ENCODE data around the gene PLCB1.

Gene PLCB1

DNA sequence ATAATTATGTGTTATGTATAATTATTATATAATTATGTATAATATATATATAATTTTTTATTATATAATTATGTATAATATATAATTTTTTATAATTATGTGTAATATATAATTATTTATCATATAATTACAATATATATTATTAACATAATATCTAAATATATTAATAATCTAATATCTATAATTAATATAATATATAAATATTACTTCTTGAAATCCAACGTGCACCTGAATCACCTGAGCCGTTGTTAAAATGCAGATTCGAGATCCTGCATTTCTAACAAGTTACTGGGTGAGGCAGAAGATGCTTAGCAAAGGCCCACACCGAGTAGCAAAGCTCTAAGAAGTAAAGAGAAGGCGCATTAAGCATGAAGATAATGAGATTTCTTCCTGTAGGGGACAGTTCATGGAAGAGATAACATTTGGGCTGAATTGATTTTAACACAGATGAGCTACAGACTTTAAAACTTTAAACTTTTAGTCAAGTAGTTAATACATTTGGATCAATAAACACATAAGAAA lies 530.4 kb downstream of the PLCB1 start:
- no peak overlapping the region for H3K4ac ChIP-seq (ENCODE audit: low read depth, low read length)
- no peak overlapping the region for H3K18ac ChIP-seq (ENCODE audit: low read length)
- no peaks in the 10 kb centered on the region for H3K27me3 ChIP-seq (ENCODE audit: insufficient read depth, low read length)
- H3K36me3 ChIP-seq (ENCODE audit: control insufficient read depth in 1 of 2, insufficient read depth in 2 of 2, low read length in 2 of 2) = no peaks in the 10 kb centered on the region
- H3K9me3 ChIP-seq (ENCODE audit: insufficient read depth, low read depth, low read length) = no peaks in the 10 kb centered on the region
- no peaks in the 10 kb centered on the region for H3K4me1 ChIP-seq (ENCODE audit: control insufficient read depth in 1 of 2, insufficient read depth in 2 of 2, low read length in 2 of 2)
- H4K8ac ChIP-seq (ENCODE audit: low read depth, low read length) = no peak overlapping the region
- no peak overlapping the region for H3K23ac ChIP-seq (ENCODE audit: low read length)
- no peak overlapping the region for H3K9ac ChIP-seq (ENCODE audit: low read length)
- no CpG with 5 or more reads among the region's 5 CpGs for WGBS (ENCODE audit: extremely low coverage, insufficient coverage, insufficient read length)
- no peak overlapping the region for H3K4me2 ChIP-seq (ENCODE audit: low read length)
- no peak overlapping the region for H4K12ac ChIP-seq (ENCODE audit: low read depth, low read length)
- no peak for DNase-seq
- H2AK5ac ChIP-seq (ENCODE audit: low read length) = no peak overlapping the region
- H3K14ac ChIP-seq (ENCODE audit: low read length) = no peak overlapping the region
- no peak overlapping the region for H2BK12ac ChIP-seq (ENCODE audit: low read length)
- H2AFZ ChIP-seq (ENCODE audit: insufficient read depth, low read length, poor library complexity) = no peak overlapping the region
- no peak overlapping the region for H3K27ac ChIP-seq (ENCODE audit: low read depth, low read length)
- no peaks in the 10 kb centered on the region for H3K79me2 ChIP-seq (ENCODE audit: control insufficient read depth, insufficient read depth, low read length, poor library complexity)
- H2BK5ac ChIP-seq (ENCODE audit: low read depth, low read length, poor library complexity) = no peak overlapping the region
- no peaks in the 10 kb centered on the region for H3K79me1 ChIP-seq (ENCODE audit: low read length)
- H4K91ac ChIP-seq (ENCODE audit: low read depth, low read length) = no peak overlapping the region
- no peak overlapping the region for H3K4me3 ChIP-seq (ENCODE audit: low read depth, low read length)
- H2BK120ac ChIP-seq (ENCODE audit: insufficient read depth, low read length, poor library complexity) = no peak overlapping the region

- H3K23ac ChIP-seq (ENCODE audit: low read length) = no peak overlapping the region
- H3K14ac ChIP-seq (ENCODE audit: low read length) = no peak overlapping the region
- no peaks in the 10 kb centered on the region for H3K36me3 ChIP-seq (ENCODE audit: control insufficient read depth in 1 of 2, insufficient read depth in 2 of 2, low read length in 2 of 2)
- no peak overlapping the region for H2AFZ ChIP-seq (ENCODE audit: insufficient read depth, low read length, poor library complexity)
- H2BK5ac ChIP-seq (ENCODE audit: low read depth, low read length, poor library complexity) = no peak overlapping the region
- H3K4ac ChIP-seq (ENCODE audit: low read depth, low read length) = no peak overlapping the region
- no peak overlapping the region for H3K18ac ChIP-seq (ENCODE audit: low read length)
- no peak overlapping the region for H2BK12ac ChIP-seq (ENCODE audit: low read length)
- H2AK5ac ChIP-seq (ENCODE audit: low read length) = no peak overlapping the region
- no peak overlapping the region for H3K4me2 ChIP-seq (ENCODE audit: low read length)
- H4K8ac ChIP-seq (ENCODE audit: low read depth, low read length) = no peak overlapping the region
- H3K9me3 ChIP-seq (ENCODE audit: insufficient read depth, low read depth, low read length) = no peaks in the 10 kb centered on the region
- H3K79me1 ChIP-seq (ENCODE audit: low read length) = no peaks in the 10 kb centered on the region
- DNase-seq = no peak
- no peak overlapping the region for H4K12ac ChIP-seq (ENCODE audit: low read depth, low read length)
- no peak overlapping the region for H3K9ac ChIP-seq (ENCODE audit: low read length)
- H3K4me3 ChIP-seq (ENCODE audit: low read depth, low read length) = no peak overlapping the region
- WGBS (ENCODE audit: extremely low coverage, insufficient coverage, insufficient read length) = no CpG with 5 or more reads among the region's 1 CpG
- no peak overlapping the region for H2BK120ac ChIP-seq (ENCODE audit: insufficient read depth, low read length, poor library complexity)
- no peak overlapping the region for H3K27ac ChIP-seq (ENCODE audit: low read depth, low read length)
- H3K4me1 ChIP-seq (ENCODE audit: control insufficient read depth in 1 of 2, insufficient read depth in 2 of 2, low read length in 2 of 2) = no peaks in the 10 kb centered on the region
- H3K79me2 ChIP-seq (ENCODE audit: control insufficient read depth, insufficient read depth, low read length, poor library complexity) = no peaks in the 10 kb centered on the region
- H4K91ac ChIP-seq (ENCODE audit: low read depth, low read length) = no peak overlapping the region
- no peaks in the 10 kb centered on the region for H3K27me3 ChIP-seq (ENCODE audit: insufficient read depth, low read length)
Observed at GRCh38 chr20:8663424-8663823, 531.4 kb downstream of the PLCB1 start.

GRCh38 chr20:8664778-8665177 lies 532.7 kb downstream of the PLCB1 start:
- H3K14ac ChIP-seq (ENCODE audit: low read length) = no peak overlapping the region
- H4K8ac ChIP-seq (ENCODE audit: low read depth, low read length) = no peak overlapping the region
- H3K9ac ChIP-seq (ENCODE audit: low read length) = no peak overlapping the region
- no peak overlapping the region for H4K12ac ChIP-seq (ENCODE audit: low read depth, low read length)
- H3K4me3 ChIP-seq (ENCODE audit: low read depth, low read length) = no peak overlapping the region
- H3K4ac ChIP-seq (ENCODE audit: low read depth, low read length) = no peak overlapping the region
- no peak overlapping the region for H3K27ac ChIP-seq (ENCODE audit: low read depth, low read length)
- no peaks in the 10 kb centered on the region for H3K27me3 ChIP-seq (ENCODE audit: insufficient read depth, low read length)
- no peaks in the 10 kb centered on the region for H3K9me3 ChIP-seq (ENCODE audit: insufficient read depth, low read depth, low read length)
- H4K91ac ChIP-seq (ENCODE audit: low read depth, low read length) = no peak overlapping the region
- H3K79me2 ChIP-seq (ENCODE audit: control insufficient read depth, insufficient read depth, low read length, poor library complexity) = no peaks in the 10 kb centered on the region
- H3K36me3 ChIP-seq (ENCODE audit: control insufficient read depth in 1 of 2, insufficient read depth in 2 of 2, low read length in 2 of 2) = no peaks in the 10 kb centered on the region
- no peak overlapping the region for H3K18ac ChIP-seq (ENCODE audit: low read length)
- no peaks in the 10 kb centered on the region for H3K4me1 ChIP-seq (ENCODE audit: control insufficient read depth in 1 of 2, insufficient read depth in 2 of 2, low read length in 2 of 2)
- H2AK5ac ChIP-seq (ENCODE audit: low read length) = no peak overlapping the region
- no peak for DNase-seq
- no peak overlapping the region for H2BK5ac ChIP-seq (ENCODE audit: low read depth, low read length, poor library complexity)
- no peak overlapping the region for H3K4me2 ChIP-seq (ENCODE audit: low read length)
- WGBS (ENCODE audit: extremely low coverage, insufficient coverage, insufficient read length) = no CpG with 5 or more reads among the region's 4 CpGs
- no peak overlapping the region for H2AFZ ChIP-seq (ENCODE audit: insufficient read depth, low read length, poor library complexity)
- H2BK12ac ChIP-seq (ENCODE audit: low read length) = no peak overlapping the region
- H3K23ac ChIP-seq (ENCODE audit: low read length) = no peak overlapping the region
- H3K79me1 ChIP-seq (ENCODE audit: low read length) = no peaks in the 10 kb centered on the region
- H2BK120ac ChIP-seq (ENCODE audit: insufficient read depth, low read length, poor library complexity) = no peak overlapping the region

GRCh38 chr20:8667306-8667705 lies 535.2 kb downstream of the PLCB1 start:
- H4K91ac ChIP-seq (ENCODE audit: low read depth, low read length) = no peak overlapping the region
- no peak overlapping the region for H3K4ac ChIP-seq (ENCODE audit: low read depth, low read length)
- H3K27me3 ChIP-seq (ENCODE audit: insufficient read depth, low read length) = no peaks in the 10 kb centered on the region
- no peak overlapping the region for H2BK120ac ChIP-seq (ENCODE audit: insufficient read depth, low read length, poor library complexity)
- H2BK12ac ChIP-seq (ENCODE audit: low read length) = no peak overlapping the region
- no peak overlapping the region for H2AK5ac ChIP-seq (ENCODE audit: low read length)
- H3K4me2 ChIP-seq (ENCODE audit: low read length) = no peak overlapping the region
- H3K18ac ChIP-seq (ENCODE audit: low read length) = no peak overlapping the region
- no peaks in the 10 kb centered on the region for H3K79me2 ChIP-seq (ENCODE audit: control insufficient read depth, insufficient read depth, low read length, poor library complexity)
- no peak overlapping the region for H3K23ac ChIP-seq (ENCODE audit: low read length)
- H3K4me3 ChIP-seq (ENCODE audit: low read depth, low read length) = no peak overlapping the region
- no peaks in the 10 kb centered on the region for H3K4me1 ChIP-seq (ENCODE audit: control insufficient read depth in 1 of 2, insufficient read depth in 2 of 2, low read length in 2 of 2)
- H2AFZ ChIP-seq (ENCODE audit: insufficient read depth, low read length, poor library complexity) = no peak overlapping the region
- H3K79me1 ChIP-seq (ENCODE audit: low read length) = no peaks in the 10 kb centered on the region
- no peak overlapping the region for H4K8ac ChIP-seq (ENCODE audit: low read depth, low read length)
- no CpG with 5 or more reads among the region's 3 CpGs for WGBS (ENCODE audit: extremely low coverage, insufficient coverage, insufficient read length)
- no peak overlapping the region for H2BK5ac ChIP-seq (ENCODE audit: low read depth, low read length, poor library complexity)
- DNase-seq = peak; percentile 2 to 65
- H3K9ac ChIP-seq (ENCODE audit: low read length) = no peak overlapping the region
- no peaks in the 10 kb centered on the region for H3K9me3 ChIP-seq (ENCODE audit: insufficient read depth, low read depth, low read length)
- no peak overlapping the region for H3K14ac ChIP-seq (ENCODE audit: low read length)
- no peak overlapping the region for H3K27ac ChIP-seq (ENCODE audit: low read depth, low read length)
- H4K12ac ChIP-seq (ENCODE audit: low read depth, low read length) = no peak overlapping the region
- no peaks in the 10 kb centered on the region for H3K36me3 ChIP-seq (ENCODE audit: control insufficient read depth in 1 of 2, insufficient read depth in 2 of 2, low read length in 2 of 2)

Measured in trophoblast cell (in vitro differentiated cells and primary cell).